Peyer's patch (tissue), 4 donors: Measurements from ENCODE around the gene WNT3A. TPM values are rescaled to one million over a fixed set of nuclear protein-coding genes. Genes with fewer than 3 reads are reported as not detected.
A peak's percentile ranks its signal among the peaks of the same experiment; 100 is the strongest.

ENCODE experiments used
- DNase-seq, 3 donors: peaks; one replicate each; pipeline ENCODE4 v3.0.0-alpha.2; 2017 to 2019
- H3K27ac ChIP-seq, 4 donors: fragments of 200-600 bp; sonication (generic); one replicate each; pipeline ENCODE4 v1.5.1; 2016 to 2019
- H3K27me3 ChIP-seq, 2 donors: fragments of 200-600 bp; sonication (generic); one replicate each; pipeline ENCODE4 v1.5.1; 2019
- H3K36me3 ChIP-seq, 3 donors: fragments of 200-600 bp; sonication (generic); one replicate each; pipeline ENCODE4 v1.5.1; 2016 to 2019
- H3K4me1 ChIP-seq, 4 donors: fragments of 200-600 bp; sonication (generic); one replicate each; pipeline ENCODE4 v1.5.1; 2016 to 2019
- H3K4me3 ChIP-seq, 4 donors: fragments of 200-600 bp; sonication (generic); 1 replicate in 3 of 4; 2 replicates in 1 of 4; pipeline ENCODE4 v1.5.1; 2016 to 2019; ENCODE audit warnings: mild to moderate bottlenecking in 1 of 4
- H3K9me3 ChIP-seq, 4 donors: fragments of 200-600 bp; sonication (generic); one replicate each; pipeline ENCODE4 v1.5.1; 2016 to 2019; ENCODE audit warnings: mild to moderate bottlenecking in 1 of 4
- POLR2A ChIP-seq, 2 donors: fragments of 450-650 bp; IDR thresholded peaks; one replicate each; pipeline ENCODE4 v1.5.1; 2017; ENCODE audit warnings: antibody characterized with exemption in 2 of 2, mild to moderate bottlenecking in 2 of 2, moderate library complexity in 2 of 2
- total RNA-seq, 4 donors: library from RNA; depleted of rRNA; stranded (reverse); fragments of >200 nt; gene quantifications; one replicate each; pipeline ENCODE4 v1.1.0, GENCODE V29; 2016
- TF ChIP-seq, protein P1 (sequence below), 6 experiments: fragments of 450-650 bp in 4 of 6; fragments of 200-600 bp in 2 of 6; sonication (generic) in 1 of 6; IDR thresholded peaks; one replicate each; pipeline ENCODE4 v1.5.1; 2017 to 2019; ENCODE audit warnings: antibody characterized with exemption in 6 of 6, mild to moderate bottlenecking in 3 of 6, moderate library complexity in 1 of 6

Gene WNT3A
- total RNA-seq, 4 donors from 2014 or later: not detected

DNA sequence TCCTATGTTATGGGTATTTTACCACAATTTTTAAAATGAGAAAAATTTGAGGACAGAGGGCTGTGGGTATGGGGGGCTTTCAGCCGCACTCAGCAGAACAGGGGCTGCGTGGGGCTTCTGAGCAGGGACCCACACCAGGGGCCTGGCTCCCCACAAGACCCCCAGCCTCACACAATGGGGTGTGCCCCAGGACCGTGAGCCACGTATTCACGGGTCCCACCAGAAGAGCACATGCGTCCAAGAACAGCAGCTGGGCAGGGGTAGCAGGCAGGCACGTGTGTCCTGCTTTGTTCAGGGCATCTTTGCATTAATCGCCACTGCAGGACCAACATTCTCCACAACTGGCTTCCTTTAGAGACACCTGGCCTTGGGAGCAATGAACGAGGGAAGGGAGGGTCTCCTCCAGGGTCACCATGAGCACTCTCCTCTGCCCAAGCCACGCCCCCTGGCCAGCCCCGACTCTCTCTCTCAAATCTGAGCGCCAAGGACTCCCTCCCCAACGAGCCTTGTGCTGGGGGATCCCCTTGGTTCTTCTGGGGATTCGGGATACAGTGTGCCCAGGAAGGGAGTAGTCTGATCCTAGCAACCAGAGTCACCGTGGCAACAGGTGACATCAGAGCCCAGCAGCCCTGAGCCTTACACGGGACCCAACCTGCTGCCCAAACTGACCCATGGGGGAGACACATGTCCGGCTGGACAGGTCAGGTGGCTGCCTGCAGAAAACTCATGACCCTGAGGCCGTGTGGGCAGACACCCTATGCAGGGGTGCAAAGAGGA is 68.3 kb downstream of the WNT3A start:
- TF ChIP-seq, protein P1, sequence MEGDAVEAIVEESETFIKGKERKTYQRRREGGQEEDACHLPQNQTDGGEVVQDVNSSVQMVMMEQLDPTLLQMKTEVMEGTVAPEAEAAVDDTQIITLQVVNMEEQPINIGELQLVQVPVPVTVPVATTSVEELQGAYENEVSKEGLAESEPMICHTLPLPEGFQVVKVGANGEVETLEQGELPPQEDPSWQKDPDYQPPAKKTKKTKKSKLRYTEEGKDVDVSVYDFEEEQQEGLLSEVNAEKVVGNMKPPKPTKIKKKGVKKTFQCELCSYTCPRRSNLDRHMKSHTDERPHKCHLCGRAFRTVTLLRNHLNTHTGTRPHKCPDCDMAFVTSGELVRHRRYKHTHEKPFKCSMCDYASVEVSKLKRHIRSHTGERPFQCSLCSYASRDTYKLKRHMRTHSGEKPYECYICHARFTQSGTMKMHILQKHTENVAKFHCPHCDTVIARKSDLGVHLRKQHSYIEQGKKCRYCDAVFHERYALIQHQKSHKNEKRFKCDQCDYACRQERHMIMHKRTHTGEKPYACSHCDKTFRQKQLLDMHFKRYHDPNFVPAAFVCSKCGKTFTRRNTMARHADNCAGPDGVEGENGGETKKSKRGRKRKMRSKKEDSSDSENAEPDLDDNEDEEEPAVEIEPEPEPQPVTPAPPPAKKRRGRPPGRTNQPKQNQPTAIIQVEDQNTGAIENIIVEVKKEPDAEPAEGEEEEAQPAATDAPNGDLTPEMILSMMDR (IDR thresholded peaks at IDR 0.05): no peak
- TF ChIP-seq POLR2A (IDR thresholded peaks at IDR 0.05): no peak
- no peaks in the 10 kb centered on the region for H3K27me3 ChIP-seq
- H3K36me3 ChIP-seq: no peaks in the 10 kb centered on the region
- no peaks in the 10 kb centered on the region for H3K4me1 ChIP-seq
- no peaks in the 10 kb centered on the region for H3K9me3 ChIP-seq
- H3K4me3 ChIP-seq: no peak overlapping the region
- peak in 2 of 3 donors; percentile 43 to 44 for DNase-seq
- no peak overlapping the region for H3K27ac ChIP-seq

DNA sequence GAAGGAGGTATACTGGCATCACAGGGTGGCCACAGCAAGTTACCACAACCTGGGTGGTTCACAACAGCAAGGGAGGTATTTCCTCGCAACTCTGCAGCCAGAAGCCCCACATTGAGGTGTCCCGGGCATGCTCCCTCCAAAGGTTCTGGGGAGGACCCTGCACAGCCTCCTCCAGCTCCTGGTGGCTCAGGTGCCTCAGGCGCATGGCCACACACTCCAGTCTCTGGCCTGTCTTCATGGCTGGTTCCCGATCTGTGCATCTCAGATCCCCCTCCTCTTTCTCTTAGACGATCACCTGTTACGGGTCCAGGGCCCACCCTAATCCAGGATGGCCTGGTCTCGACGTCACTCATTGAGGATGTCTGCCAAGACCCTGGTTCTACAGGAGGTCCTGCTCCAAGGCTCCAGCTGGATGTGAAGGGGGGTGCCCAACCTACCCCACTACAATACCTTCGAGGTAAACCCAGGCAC is 69.0 kb downstream of the WNT3A start:
- Histone ChIP-seq H3K27ac (no peak overlapping the region), H3K4me3 (no peak overlapping the region), H3K27me3 (no peaks in the 10 kb centered on the region), H3K36me3 (no peaks in the 10 kb centered on the region), H3K9me3 (no peaks in the 10 kb centered on the region), H3K4me1 (peaks cover 0 to 6% (median 0%) of the 10 kb centered on the region in 4 donors)
- TF ChIP-seq, protein P1 (IDR thresholded peaks at IDR 0.05): no peak
- no peak for TF ChIP-seq POLR2A (IDR thresholded peaks at IDR 0.05)
- peak in 1 of 3 donors; percentile 37 for DNase-seq

DNA sequence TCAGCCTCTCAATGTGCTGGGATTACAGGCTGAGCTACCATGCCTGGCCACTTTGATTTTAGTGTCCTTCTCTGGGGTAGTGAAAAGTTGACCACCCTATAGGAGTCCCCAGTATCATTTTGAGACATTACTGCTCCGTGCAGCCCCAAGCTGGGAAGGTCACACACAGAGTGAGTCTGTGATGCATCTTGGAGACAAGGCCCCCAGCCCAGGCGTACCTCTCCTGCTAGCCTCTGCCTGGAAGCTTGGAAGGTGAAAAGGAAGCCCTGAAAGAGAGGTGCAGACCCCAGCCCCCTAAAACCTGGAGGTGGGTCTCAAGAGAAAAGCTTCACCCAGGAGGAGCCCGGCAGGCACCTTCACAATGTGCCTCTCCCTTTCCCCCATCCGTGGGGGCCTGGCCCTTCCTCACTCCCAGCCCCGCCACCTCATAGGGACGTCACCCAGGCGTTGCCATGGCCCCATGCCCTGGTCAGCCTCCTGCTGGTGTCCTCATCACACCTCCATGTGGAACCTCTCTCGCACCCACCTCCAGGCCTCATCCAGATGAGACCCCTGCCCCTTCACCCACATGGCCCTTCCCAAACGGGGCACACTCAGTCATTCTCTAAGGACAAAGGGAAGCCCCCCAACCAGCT is 70.1 kb downstream of the WNT3A start:
- TF ChIP-seq POLR2A (IDR thresholded peaks at IDR 0.05): no peak
- TF ChIP-seq, protein P1 (IDR thresholded peaks at IDR 0.05): no peak
- no peak overlapping the region for H3K4me3 ChIP-seq
- H3K27ac ChIP-seq: no peak overlapping the region
- H3K4me1 ChIP-seq: peaks cover 0 to 16% (median 8%) of the 10 kb centered on the region in 4 donors
- H3K27me3 ChIP-seq: no peaks in the 10 kb centered on the region
- H3K36me3 ChIP-seq: no peaks in the 10 kb centered on the region
- no peak for DNase-seq
- H3K9me3 ChIP-seq: no peaks in the 10 kb centered on the region

DNA sequence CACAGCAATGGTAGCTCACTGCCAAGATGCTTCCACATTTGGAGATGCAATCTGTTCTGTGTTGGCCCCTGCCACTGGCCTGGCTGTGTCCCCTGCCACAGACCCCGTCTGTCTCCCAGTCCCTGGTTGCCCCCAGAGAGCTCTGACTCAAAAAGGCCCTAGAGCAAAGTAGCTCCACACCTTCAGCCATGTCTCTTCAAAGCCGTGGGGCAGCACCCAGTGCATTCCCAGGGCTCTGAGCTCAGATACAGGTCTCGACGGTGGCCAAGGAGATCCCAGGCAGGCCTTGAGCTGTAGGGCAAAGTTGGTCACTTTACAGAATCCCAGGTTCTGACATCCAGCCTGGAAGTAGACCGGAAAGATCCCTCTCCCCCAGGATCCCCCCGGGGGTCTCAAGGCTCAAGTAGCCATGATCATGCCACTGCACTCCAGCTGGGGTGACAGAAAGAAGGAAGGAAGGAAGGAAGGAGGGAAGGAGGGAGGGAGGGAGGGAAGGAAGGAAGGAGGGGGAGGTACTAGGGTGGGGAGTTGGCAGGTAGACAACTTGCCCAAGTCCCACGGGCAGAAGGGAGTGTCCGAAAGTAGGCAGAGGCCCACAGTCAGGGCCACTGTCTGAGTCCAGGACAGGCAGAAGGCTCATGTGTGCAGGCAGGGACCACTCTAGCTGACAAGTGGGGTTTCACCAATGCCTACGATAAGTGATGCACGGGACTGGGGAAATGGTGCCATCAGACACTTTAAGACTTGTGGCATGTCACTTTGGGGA is 71.0 kb downstream of the WNT3A start:
- Histone ChIP-seq H3K4me1 (peaks cover 0 to 16% (median 8%) of the 10 kb centered on the region in 4 donors), H3K36me3 (no peaks in the 10 kb centered on the region), H3K9me3 (no peaks in the 10 kb centered on the region), H3K27ac (no peak overlapping the region), H3K4me3 (no peak overlapping the region), H3K27me3 (no peaks in the 10 kb centered on the region)
- no peak for DNase-seq
- TF ChIP-seq, protein P1 (IDR thresholded peaks at IDR 0.05): no peak
- TF ChIP-seq POLR2A (IDR thresholded peaks at IDR 0.05): no peak

DNA sequence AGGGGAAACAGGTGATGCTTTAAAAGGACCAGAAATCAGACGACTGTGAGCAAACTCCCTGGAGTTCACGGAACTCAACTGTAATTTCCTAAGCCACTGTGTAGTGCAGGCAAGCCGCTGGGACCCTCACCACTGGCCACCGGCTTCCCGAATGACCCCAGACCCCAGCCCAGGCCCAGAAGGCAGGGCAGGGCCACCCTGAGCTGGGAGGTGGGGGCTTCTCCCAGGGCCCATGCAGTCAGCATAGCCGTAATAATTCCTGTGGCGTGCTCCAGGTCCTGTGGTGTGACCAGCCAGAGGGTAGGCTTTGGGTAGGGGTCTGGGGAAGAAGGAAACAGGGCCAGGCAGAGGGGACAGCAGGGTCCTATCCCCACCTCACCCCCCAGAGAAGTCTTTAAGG is 72.2 kb downstream of the WNT3A start:
- DNase-seq: peak in 1 of 3 donors; percentile 37

More for the DNA sequence above, 72.2 kb downstream of the WNT3A start:
- peaks cover 0 to 19% (median 13%) of the 10 kb centered on the region in 4 donors for H3K4me1 ChIP-seq
- no peaks in the 10 kb centered on the region for H3K36me3 ChIP-seq
- H3K4me3 ChIP-seq: no peak overlapping the region
- no peaks in the 10 kb centered on the region for H3K9me3 ChIP-seq
- TF ChIP-seq, protein P1 (IDR thresholded peaks at IDR 0.05): no peak
- TF ChIP-seq POLR2A (IDR thresholded peaks at IDR 0.05): no peak
- no peak overlapping the region for H3K27ac ChIP-seq
- no peaks in the 10 kb centered on the region for H3K27me3 ChIP-seq
